Activated effector memory CD4-positive, alpha-beta T cell treated with anti-CD3 and anti-CD28 coated beads, Interleukin-2, amount 50 U/mL, for 16 hours (primary cell): ENCODE data around the gene ADAMTSL1.

ENCODE experiments used
- DNase-seq: peaks from one replicate; pipeline ENCODE4 v3.0.0-alpha.2; 2020

ADAMTSL1 gene

GRCh38 chr9:18504707-18505106 lies 30.8 kb downstream of the ADAMTSL1 start:
- DNase-seq, result no peak

DNA sequence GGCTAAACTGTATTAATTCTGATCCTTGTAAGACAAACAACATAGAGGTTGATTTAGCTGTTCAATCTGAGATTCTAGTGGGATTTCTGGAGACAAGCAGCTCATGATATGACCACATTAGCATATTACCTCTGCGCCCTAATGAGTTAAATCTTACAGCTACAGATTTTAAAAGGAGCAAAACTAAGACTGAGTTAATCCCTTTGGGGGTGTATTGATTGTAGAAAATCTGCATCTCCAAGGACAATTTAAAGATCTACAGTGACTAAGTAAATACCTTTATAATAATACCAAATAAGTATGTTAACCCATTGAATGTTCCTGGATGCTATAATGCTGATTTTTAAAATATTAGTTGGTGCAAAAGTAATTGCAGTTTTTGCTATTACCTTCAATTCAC lies 33.2 kb downstream of the ADAMTSL1 start:
- no peak for DNase-seq

GRCh38 chr9:18516514-18516913 lies 42.6 kb downstream of the ADAMTSL1 start:
- DNase-seq, result no peak

- DNase-seq, result no peak
Observed at GRCh38 chr9:18516965-18517364, 43.0 kb downstream of the ADAMTSL1 start.

DNA sequence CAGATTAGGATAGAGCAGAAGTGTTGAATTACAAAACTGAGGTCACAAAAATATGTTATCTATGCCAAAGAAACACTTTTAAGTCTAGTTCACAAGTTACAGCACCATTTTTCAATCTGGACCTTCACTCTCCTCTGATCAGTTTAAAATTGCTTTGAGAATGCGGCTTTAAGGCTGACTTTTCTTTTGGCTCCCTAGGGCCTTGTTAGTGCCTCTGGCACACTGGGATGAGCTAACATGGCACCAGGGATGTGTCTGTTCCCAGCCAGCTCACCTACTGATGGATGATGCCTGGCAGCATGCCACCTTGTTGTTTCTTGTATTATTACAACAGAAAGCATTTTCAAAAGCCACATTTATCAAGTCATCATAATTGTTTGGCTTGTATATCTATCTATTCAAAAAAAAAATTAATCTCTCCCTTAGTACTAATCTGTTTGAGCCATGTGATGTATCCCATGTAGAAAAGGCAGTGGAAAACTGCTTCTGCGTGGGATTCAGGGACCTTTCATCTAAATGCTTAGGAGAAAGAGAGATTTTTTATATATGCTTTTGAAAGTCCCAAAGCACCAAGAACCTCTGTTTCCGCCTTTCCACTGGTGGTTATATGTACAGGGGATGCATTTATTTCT lies 46.6 kb downstream of the ADAMTSL1 start:
- no peak for DNase-seq

DNA sequence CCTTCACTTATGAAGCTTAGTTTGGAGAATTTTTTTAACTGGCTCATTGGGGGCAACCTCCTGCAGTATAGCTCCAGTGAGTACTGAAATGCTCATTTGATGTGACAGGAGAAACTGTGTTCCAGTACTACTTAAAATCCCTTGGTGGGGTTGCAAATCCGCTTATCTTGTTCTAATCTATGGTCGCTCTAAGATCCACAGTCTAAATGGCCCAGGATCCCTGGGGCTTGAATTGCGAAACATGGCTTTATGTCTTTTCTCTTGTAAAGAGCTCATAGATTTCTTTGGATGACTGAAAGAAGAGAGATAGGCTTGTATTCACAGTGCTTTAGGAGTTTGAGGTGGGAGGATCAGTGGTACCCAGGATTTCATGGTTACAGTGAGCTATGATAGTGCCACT lies 52.7 kb downstream of the ADAMTSL1 start:
- no peak for DNase-seq

GRCh38 chr9:18531136-18532065 lies 57.4 kb downstream of the ADAMTSL1 start:
- DNase-seq, result no peak

GRCh38 chr9:18534611-18535010 lies 60.7 kb downstream of the ADAMTSL1 start:
- no peak for DNase-seq

- no peak for DNase-seq
Observed at GRCh38 chr9:18536554-18536953, 62.6 kb downstream of the ADAMTSL1 start.

DNA sequence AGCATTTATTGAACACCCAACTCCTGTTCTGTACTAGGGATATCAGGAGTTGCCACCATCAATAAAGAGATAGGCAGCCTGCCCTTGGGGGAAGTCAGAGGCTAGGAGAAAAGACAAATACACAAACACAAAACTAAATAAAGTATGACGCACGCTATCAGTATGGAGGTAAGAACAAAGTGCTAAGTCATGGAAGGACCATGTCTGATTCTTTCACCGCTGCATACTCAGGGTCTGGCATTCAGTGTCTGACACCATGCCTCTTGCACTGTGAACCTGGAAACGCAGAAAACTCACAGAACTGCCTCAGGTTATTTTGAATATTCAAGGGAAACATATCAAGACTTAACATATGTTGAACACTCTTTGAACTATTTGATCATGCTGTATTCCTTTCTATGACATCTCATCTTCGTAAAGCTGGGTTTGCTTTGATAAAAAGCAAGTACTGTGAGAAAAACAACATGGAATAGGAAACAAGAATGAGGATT lies 65.3 kb downstream of the ADAMTSL1 start:
- DNase-seq, result no peak

GRCh38 chr9:18542837-18543405 lies 69.0 kb downstream of the ADAMTSL1 start:
- DNase-seq, result no peak

- DNase-seq, result no peak
Observed at GRCh38 chr9:18543406-18544192, 69.6 kb downstream of the ADAMTSL1 start.

DNA sequence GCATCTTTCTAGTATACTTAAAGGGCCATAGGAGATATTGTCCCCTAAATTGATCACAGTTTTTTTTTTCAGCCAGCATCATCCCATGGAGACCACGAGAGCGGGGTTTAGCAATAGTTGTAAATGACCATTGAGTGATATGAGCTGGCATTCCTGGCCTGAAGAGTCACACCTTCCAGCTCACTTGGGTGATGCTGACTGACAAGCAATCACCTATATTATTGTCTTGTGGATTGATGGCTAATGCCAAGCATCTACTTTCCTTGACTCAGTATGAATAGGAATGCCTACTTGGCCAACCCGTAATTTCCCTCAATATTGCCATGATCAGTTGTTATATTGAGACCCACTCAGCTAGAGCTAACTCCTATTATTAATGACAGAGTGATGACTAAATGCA lies 70.5 kb downstream of the ADAMTSL1 start:
- DNase-seq, result no peak

GRCh38 chr9:18545636-18546360 lies 71.8 kb downstream of the ADAMTSL1 start:
- no peak for DNase-seq

DNA sequence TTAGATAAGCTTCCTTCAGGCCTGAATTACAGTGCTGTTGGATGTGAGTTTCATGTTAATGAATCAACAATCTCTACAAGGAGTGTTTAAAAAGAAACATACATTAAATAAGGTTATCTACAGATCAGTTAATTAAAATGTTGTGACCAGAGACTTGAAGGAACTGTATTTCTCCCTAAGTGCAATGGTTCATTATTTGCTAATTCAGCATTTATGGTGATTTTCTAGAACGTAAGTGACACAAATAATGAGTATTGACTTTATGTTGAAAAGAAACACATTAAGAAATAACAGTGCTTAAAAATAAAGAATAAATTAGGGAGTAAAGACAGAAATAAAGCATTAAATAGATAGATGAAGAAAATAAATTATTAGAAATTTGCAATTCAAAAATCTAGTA lies 74.5 kb downstream of the ADAMTSL1 start:
- no peak for DNase-seq

GRCh38 chr9:18549772-18550171 lies 75.8 kb downstream of the ADAMTSL1 start:
- no peak for DNase-seq

DNA sequence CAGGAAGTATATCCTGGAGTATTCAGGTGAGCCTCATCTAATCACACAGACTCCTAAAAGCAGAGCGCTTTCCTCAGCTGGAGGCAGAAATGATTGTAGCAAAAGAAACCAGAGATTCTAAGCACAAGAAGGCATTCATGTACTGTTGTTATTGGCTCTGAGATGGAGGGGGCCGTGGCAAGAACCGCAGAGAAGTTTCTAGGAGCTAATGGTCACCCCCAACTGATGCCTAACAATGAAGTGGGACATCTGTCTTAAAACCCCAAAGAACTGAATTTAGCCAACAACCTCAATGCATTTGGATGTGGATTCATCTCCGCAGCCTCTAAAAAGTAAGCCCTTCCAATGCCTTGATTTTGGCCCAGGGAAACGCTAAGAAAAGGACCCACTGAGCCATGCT lies 76.3 kb downstream of the ADAMTSL1 start:
- DNase-seq, result no peak

DNA sequence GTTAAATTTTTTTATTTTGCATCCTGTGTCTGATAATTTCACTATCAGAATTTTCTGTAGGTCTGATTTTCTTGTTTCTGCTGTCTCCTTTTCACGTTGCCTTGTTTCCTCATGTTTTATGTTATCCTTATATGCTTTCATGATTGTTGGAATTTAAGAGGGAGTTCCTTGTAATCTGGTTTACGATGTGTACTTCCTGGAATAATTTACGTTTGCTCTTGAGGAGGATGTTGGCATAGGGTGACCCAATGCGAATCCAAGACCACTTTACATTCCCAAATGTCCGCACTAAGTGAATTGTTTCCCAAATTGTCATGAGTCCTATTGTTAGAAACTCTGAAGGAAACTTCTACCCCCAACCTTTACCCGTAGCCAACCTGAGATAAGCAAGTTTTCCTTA lies 80.3 kb downstream of the ADAMTSL1 start:
- no peak for DNase-seq

GRCh38 chr9:18555105-18555883 lies 81.3 kb downstream of the ADAMTSL1 start:
- no peak for DNase-seq

- DNase-seq, result no peak
Observed at GRCh38 chr9:18564018-18564880, 90.3 kb downstream of the ADAMTSL1 start.
